NAMALWA (cell line): Measurements from ENCODE around the gene METTL23.
A peak's percentile ranks its signal among the peaks of the same experiment; 100 is the strongest.

Experiments used
- DNase-seq: peaks from one replicate; pipeline ENCODE4 v3.0.0-alpha.2; 2015; ENCODE audit warnings: low spot score

METTL23 gene, protein sequence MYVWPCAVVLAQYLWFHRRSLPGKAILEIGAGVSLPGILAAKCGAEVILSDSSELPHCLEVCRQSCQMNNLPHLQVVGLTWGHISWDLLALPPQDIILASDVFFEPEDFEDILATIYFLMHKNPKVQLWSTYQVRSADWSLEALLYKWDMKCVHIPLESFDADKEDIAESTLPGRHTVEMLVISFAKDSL

DNA sequence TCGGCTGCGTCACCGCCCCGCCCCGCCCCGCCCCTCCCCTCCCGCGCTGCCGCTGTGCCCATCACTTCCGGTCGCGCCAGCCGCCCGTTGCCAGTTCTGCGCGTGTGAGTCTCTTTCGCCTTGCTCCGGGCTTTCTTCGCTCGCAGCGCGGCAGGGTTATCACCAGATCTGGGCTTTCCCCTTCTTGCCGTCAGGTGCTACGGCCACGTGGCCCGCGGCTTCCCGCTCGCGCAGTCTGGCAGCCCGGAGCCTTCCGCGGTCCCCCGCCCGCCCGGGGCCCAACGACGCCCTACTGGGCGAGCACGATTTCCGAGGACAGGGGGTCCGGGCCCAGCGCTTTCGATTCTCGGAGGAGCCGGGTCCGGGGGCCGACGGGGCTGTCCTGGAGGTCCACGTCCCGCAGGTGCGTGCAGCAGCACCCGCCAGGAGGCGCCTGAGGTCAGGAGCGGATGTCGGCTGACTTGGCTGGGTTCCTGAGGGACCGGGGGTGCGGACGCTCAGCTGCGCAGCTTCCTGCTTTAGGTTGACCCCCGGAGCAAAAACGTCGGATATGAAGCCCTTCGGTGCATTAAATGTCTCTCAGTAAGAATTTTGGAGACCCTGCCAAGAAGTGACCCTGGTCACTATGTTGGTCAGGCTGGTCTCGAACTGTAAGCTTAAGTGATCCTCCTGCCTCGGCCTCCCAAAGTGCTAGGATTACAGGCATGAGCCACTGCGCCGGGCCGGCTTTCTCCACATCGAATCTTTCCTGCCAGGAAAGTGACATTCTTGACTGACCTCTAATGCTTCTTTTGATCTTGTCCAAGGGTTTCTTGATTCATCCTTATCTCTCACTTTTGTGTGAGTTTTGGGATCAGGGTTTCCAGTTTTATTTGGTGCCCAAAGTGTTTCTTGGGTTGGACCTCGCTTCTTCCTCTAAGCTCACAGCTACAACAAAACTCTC, at the start of gene METTL23:
Gene METTL23 (plus strand): TSS at position 64 of the 943 bp plus-strand sequence. CDS start 2,872 bp downstream, outside the sequence.
- peak; percentile 88 for DNase-seq

- DNase-seq = no peak
These were observed 49.2 kb upstream of the METTL23 start for GRCh38 chr17:76677406-76677805.

GRCh38 chr17:76678330-76678729, 48.3 kb upstream of the METTL23 start:
- DNase-seq = no peak

- no peak for DNase-seq
These were observed 47.4 kb upstream of the METTL23 start for GRCh38 chr17:76679239-76679638.

- DNase-seq = peak; percentile 85
These were observed 45.2 kb upstream of the METTL23 start for GRCh38 chr17:76681222-76682137.

DNA sequence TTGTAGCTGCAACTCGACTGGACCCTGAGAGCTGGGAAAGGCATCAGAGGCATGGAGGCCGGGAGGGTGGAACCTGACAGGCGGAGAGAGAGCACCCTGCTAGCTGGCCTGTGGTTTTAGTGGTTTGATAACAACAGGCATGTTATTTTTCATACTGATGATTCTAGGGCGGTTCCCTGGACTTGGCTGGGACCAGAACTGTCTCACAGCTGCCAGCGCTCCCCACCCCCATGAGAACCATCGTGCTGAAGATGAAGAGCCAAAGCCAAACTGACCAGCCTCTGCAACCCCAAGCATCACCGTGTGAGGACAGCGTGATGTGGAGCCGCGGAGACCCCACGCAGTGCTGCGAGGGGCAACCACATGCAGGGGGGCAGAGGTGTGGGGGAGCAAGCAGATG, 44.3 kb upstream of the METTL23 start:
- DNase-seq = no peak

DNA sequence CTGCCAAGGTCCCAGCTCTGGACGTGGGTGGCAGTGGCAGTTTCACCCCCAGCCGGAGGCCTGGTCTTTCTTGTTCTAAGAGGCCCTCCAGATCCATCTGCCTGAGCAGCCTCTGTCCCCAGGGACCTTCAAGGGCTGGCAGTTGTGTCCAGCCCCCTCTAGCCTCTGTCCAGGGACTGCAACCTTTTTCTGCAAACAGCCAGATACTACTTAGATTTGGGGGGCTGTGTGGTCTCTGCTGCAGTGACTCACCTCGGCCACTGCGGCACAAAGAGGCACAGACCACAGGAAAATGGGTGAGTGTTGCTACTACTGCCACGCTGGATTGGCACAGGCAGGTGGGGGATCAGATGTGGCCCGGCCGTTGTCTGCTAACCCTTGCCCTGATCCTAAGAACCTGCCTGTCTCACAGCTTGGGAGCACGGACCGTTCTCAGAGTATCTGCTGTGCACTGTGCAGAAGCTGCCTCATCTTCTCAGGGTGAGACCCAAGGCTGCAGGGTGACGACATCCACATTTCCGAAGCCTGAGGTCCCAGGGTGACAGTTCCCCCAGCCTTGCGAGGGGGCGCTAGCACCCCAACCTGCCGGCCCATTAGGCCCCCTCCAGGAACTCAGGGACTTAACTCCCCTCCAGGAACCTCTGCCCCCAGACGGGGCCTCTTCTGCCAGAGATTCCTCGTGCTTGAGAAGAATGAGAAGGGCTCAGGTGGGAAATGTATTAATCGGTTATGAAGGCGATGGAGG, 43.5 kb upstream of the METTL23 start:
- peak; percentile 30 for DNase-seq

GRCh38 chr17:76683921-76684745, 42.5 kb upstream of the METTL23 start:
- DNase-seq = no peak

- no peak for DNase-seq
These were observed 41.9 kb upstream of the METTL23 start for GRCh38 chr17:76684756-76685155.

DNA sequence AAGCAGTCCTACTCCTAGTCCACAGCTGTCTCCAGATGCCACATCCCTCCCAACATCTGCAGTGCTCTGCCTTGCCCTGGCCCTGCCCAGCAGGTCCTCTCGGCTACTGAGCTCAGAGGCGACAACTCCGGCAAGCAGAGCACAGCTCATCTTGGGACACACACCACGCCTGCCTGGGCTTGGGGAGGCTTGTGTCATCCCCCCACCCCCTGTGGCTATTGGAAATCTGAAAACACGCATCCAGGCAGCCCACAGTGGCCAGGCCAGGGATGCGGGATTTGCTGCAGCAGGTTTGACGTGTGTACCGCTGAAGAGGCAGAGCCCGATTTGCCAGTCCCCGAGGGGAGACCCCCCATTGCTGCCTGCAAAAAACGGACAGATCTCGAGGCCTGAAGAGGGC, 41.3 kb upstream of the METTL23 start:
- no peak for DNase-seq

GRCh38 chr17:76685846-76686245, 40.8 kb upstream of the METTL23 start:
- DNase-seq = no peak

GRCh38 chr17:76686538-76687297, 39.9 kb upstream of the METTL23 start:
- no peak for DNase-seq

DNA sequence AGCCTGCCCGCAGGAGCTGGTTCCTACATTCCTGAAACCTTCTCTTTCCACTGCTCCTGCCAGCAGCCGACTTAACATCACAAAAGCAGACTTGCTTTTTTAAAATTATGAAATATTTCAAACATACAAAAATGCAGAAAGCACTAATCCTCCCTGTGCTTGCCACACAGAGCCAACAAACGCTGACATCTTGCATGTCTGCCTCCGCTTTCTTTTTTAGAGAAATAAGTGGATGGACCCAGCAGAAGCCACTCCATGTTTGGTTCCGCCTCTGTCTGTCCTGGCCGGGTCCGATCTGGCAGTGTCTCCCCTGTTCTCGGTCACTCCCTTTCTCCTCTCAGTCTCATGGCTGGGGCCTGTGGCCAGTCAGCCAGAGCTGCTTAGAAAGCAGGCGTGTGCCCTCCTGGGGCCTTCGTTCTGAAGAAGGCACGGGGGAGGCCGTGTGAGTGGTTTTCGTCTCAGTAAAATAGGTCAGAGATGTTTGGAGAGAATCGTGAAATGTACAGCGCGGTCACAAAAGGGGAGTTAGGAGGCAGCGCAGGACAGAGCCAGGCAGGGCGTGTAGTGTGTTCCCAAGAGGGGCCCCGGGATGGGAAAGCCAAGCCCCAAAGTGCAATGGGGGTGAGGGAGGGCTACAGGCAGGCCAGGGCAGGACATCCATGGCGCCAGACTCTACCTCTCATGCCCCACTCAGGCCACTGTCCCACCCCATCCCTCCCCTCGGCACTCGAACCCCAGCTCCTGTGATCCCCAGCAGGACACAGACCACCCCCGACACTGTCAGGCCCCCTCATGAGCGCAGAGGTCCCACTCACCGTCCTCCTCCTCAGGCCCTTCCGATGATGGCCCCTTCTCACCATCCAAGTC, 39.1 kb upstream of the METTL23 start:
- no peak for DNase-seq

DNA sequence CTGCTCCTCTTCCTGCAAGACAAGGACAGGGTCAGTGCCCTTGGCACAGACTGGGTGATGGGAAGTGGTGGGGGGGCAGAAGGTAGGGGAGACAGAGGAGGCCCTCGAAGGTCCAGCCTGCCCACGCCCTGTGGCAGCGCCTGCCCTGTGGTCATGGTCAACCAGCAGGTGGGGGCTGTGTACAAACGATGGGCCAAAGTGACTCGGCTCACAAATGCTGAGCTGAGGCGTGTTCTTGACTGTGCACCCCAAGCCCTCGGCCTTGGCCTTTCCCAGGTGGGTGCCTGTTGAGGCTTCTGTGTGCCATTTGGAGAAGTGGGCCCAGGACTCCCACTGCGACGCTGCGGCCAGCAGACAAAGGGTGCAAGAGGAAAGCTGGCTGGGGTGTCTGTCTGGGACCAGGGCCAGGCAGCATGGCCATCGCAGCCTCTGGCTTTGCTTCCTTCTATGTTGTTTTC, 38.4 kb upstream of the METTL23 start:
- DNase-seq = no peak

GRCh38 chr17:76689859-76690258, 36.8 kb upstream of the METTL23 start:
- no peak for DNase-seq

GRCh38 chr17:76690596-76691280, 35.9 kb upstream of the METTL23 start:
- no peak for DNase-seq

DNA sequence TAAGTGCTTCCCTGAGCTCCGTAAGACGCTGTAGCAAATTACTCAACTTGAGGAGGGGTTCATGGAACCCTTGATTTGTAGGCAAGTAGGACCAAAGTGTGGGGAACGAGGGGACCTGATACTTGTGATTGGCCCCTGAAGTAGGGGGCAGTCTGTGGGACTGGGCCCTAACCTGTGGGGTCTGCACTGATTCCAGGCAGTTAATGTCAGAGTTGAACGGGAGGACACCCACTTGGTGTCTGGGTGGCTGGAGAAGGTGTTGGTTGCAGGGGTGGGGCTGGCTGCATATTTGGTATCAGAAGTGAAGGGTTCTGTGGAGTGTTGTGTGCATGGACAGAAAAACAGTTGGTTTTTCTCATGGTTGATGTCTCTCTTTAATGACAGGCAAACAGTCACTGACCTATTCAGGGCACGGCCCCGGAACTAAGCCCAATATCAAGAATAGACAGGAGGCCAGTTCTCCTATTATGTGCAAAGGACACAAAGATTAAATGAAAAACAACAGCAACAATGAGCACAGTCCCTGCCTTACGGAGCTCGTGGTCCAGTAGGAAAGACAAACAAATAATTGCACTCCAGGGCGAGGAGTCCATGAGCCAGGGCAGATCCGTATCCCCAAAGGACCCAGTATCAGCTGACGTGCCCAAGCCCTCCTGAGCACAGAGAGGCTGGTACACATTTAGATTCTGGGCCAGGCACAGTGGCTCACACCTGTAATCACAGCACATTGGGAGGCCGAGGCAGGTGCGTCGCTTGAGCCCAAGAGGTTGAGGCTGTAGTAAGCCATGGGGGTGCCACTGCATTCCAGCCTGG, 35.1 kb upstream of the METTL23 start:
- DNase-seq = no peak
